Adrenal gland (tissue), 12 donors: ENCODE data around the gene C1orf50. TPM values are rescaled to one million over a fixed set of nuclear protein-coding genes. Genes with fewer than 3 reads are reported as not detected.

Source experiments
- DNase-seq, 7 donors: peaks; one replicate each; pipeline ENCODE4 v3.0.0-alpha.2; 2019 to 2020
- H3K27ac ChIP-seq, 5 donors: fragments of 200-600 bp; sonication (generic) in 4 of 5; 1 replicate in 3 of 5; 2 replicates in 2 of 5; pipeline versions ENCODE4 v1.5.1 to v1.8.0; 2016 to 2020; ENCODE audit warnings: mild to moderate bottlenecking in 1 of 5
- H3K27me3 ChIP-seq: fragments of 200-600 bp; 2 replicates; pipeline ENCODE4 v1.8.0; 2021
- H3K36me3 ChIP-seq, 2 donors: fragments of 200-600 bp; replicated peaks in 1 of 2; 1 replicate in 1 of 2; 2 replicates in 1 of 2; pipeline versions ENCODE4 v1.5.1 to v1.8.0; 2018 to 2022
- H3K4me1 ChIP-seq, 2 donors: fragments of 200-600 bp; replicated peaks in 1 of 2; 1 replicate in 1 of 2; 2 replicates in 1 of 2; pipeline versions ENCODE4 v1.5.1 to v1.8.0; 2018 to 2021
- H3K4me3 ChIP-seq, 4 donors: fragments of 200-600 bp; sonication (generic) in 3 of 4; one replicate each; pipeline ENCODE4 v1.5.1; 2016 to 2018
- H3K9me3 ChIP-seq, 3 donors: fragments of 200-600 bp; sonication (generic) in 1 of 3; replicated peaks in 1 of 3; 1 replicate in 2 of 3; 2 replicates in 1 of 3; pipeline versions ENCODE4 v1.5.1 to v1.8.0; 2016 to 2021
- POLR2A ChIP-seq, 2 donors: fragments of 450-650 bp; IDR thresholded peaks; one replicate each; pipeline ENCODE4 v1.6.1; 2017; ENCODE audit warnings: antibody characterized with exemption in 2 of 2, mild to moderate bottlenecking in 2 of 2, moderate library complexity in 1 of 2
- WGBS, 4 donors: extraction: QIAGEN DNeasy Blood & Tissue Kit in 2 of 4; methylation state at CpG; one replicate each; pipeline versions ENCODE4 v1.1.5 to v1.1.7; 2013 to 2017; 5-methylcytosine and 5-hydroxymethylcytosine counted together
- intact Hi-C, 2 donors: fragments of 100-400 bp; cut with DNase I; formaldehyde crosslinking; loops; one replicate each; pipeline versions ENCODE4 v1.14.1 to v1.15.0; 2022 to 2023
- polyA plus RNA-seq, 3 donors: library from polyadenylated mRNA; stranded (reverse); fragments of 200-250 nt in 2 of 3; fragments of 350-450 nt in 1 of 3; fragmentation: Illumina TruSeq in 1 of 3; extraction: RNeasy Lipid Tissue Mini Kit (QIAGEN cat#74804) in 1 of 3; gene quantifications; one replicate each; pipeline ENCODE4 v1.2.3, GENCODE V29; 2013 to 2014
- total RNA-seq, 9 donors: library from RNA; depleted of rRNA in 4 of 9; stranded (reverse); fragments of >200 nt in 4 of 9; fragments of 120-200 nt in 1 of 9; fragmentation: NEBNext Ultra II Directional in 1 of 9; extraction: Animal tissue kit (Norgen Biotek cat#: 25700) in 1 of 9; gene quantifications; one replicate each; pipeline versions ENCODE4 v1.1.0 to v1.2.4, GENCODE V29; 2013 to 2023
- TF ChIP-seq, protein P1 (sequence below), 6 experiments: fragments of 450-650 bp in 4 of 6; fragments of 200-600 bp in 2 of 6; sonication (generic) in 1 of 6; IDR thresholded peaks; 1 replicate in 5 of 6; 2 replicates in 1 of 6; pipeline versions ENCODE4 v1.5.1 to v1.8.0; 2016 to 2021; ENCODE audit warnings: antibody characterized with exemption in 6 of 6, mild to moderate bottlenecking in 2 of 6, moderate library complexity in 1 of 6
- donor health status: healthy with polysubstance abuse.
- donor health status: Bipolar disorder and iron deficiency.
- donor health status: DM: yes; HTN: yes; CAD: no.
- donor health status: DM: no; HTN: no; CAD: no.
- donor health status: DM: no; HTN: no; CAD: no.
- donor health status: DM: yes; HTN: yes; CAD: no.

The C1orf50 gene
- total and polyA plus RNA-seq, 12 donors = 2.2 to 13.5 (median 7.4) TPM

DNA sequence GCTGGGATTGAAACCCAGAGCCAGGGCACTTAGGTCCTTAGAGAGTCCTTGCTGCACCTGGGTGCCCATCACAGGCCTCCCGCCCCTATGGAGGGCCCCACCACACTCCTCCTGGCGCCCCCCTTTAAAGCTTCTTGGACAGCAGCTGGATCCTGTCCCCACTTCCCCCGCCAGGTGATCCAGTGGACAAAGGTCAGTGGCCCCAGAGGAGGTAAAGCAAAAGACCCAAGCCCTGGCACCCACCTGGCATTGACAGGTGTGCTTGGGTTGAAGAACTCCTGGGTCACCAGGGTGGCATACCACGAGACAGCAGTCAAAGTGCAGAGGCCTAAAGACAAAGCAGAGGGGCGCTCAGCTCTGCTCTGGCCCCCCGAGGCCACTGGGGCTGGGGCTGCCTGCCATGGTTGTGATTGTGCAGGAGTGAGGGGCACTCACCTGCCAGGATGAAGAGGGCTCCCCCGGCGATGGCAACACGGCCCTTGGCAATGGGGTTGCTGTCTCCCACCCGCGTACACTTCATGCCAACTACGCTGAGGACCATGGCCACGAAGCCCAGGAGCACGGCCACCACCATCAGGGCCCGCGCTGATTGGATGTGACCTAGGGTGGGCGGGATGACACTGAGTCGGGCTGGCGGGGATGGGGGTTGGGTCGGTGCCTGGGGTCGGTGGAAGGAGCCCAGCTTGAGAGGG is 28.9 kb upstream of the C1orf50 start:
- H3K27ac ChIP-seq = no peak overlapping the region
- H3K9me3 ChIP-seq = no peaks in the 10 kb centered on the region
- H3K36me3 ChIP-seq = no peaks in the 10 kb centered on the region
- intact Hi-C loops = no loop called here
- H3K4me1 ChIP-seq = no peaks in the 10 kb centered on the region
- H3K27me3 ChIP-seq = no peaks in the 10 kb centered on the region
- peak in 1 of 7 donors; percentile 8 for DNase-seq
- no peak overlapping the region for H3K4me3 ChIP-seq
- 85 to 93% (median 91%) methylated on average over 3 to 21 of the region's 21 CpGs for WGBS, 4 donors
- no peak for TF ChIP-seq POLR2A (IDR thresholded peaks at IDR 0.05)
- TF ChIP-seq, protein P1, sequence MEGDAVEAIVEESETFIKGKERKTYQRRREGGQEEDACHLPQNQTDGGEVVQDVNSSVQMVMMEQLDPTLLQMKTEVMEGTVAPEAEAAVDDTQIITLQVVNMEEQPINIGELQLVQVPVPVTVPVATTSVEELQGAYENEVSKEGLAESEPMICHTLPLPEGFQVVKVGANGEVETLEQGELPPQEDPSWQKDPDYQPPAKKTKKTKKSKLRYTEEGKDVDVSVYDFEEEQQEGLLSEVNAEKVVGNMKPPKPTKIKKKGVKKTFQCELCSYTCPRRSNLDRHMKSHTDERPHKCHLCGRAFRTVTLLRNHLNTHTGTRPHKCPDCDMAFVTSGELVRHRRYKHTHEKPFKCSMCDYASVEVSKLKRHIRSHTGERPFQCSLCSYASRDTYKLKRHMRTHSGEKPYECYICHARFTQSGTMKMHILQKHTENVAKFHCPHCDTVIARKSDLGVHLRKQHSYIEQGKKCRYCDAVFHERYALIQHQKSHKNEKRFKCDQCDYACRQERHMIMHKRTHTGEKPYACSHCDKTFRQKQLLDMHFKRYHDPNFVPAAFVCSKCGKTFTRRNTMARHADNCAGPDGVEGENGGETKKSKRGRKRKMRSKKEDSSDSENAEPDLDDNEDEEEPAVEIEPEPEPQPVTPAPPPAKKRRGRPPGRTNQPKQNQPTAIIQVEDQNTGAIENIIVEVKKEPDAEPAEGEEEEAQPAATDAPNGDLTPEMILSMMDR (IDR thresholded peaks at IDR 0.05) = no peak

DNA sequence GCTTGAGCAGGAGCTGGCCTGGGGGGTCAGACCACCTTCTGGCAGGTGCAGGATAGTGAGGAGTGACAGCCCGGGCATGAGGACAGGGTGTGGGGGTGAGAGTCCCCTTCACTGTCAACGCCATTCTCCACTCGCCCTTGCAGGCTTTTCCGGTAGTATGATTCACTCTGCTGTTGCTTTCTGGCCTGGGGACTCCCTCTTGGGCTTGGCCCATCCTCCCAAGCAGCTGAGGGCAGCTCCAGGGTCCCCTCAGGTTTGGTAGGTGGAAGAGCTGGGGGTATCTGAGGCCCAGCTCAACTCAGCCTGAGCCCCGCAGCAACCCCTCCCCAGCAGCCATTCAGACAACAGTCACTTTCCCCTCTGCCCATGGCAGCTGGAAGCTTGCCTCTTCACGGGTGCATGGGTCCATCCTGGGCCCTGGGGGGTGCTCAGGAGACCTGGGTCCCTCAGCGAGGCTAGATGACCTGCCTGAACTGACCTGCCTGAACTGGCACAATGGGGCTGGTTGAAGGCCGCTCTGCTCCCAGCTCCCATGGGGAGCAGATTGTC is 28.3 kb upstream of the C1orf50 start:
- Histone ChIP-seq H3K9me3 (no peaks in the 10 kb centered on the region), H3K27me3 (no peaks in the 10 kb centered on the region), H3K4me3 (no peak overlapping the region), H3K36me3 (no peaks in the 10 kb centered on the region), H3K4me1 (no peaks in the 10 kb centered on the region), H3K27ac (no peak overlapping the region)
- TF ChIP-seq, protein P1 (IDR thresholded peaks at IDR 0.05) = no peak
- no peak for TF ChIP-seq POLR2A (IDR thresholded peaks at IDR 0.05)
- intact Hi-C loops = no loop called here
- 83 to 86% (median 85%) methylated on average over 7 to 8 of the region's 8 CpGs for WGBS, 4 donors
- DNase-seq = peak in 1 of 7 donors; percentile 6

DNA sequence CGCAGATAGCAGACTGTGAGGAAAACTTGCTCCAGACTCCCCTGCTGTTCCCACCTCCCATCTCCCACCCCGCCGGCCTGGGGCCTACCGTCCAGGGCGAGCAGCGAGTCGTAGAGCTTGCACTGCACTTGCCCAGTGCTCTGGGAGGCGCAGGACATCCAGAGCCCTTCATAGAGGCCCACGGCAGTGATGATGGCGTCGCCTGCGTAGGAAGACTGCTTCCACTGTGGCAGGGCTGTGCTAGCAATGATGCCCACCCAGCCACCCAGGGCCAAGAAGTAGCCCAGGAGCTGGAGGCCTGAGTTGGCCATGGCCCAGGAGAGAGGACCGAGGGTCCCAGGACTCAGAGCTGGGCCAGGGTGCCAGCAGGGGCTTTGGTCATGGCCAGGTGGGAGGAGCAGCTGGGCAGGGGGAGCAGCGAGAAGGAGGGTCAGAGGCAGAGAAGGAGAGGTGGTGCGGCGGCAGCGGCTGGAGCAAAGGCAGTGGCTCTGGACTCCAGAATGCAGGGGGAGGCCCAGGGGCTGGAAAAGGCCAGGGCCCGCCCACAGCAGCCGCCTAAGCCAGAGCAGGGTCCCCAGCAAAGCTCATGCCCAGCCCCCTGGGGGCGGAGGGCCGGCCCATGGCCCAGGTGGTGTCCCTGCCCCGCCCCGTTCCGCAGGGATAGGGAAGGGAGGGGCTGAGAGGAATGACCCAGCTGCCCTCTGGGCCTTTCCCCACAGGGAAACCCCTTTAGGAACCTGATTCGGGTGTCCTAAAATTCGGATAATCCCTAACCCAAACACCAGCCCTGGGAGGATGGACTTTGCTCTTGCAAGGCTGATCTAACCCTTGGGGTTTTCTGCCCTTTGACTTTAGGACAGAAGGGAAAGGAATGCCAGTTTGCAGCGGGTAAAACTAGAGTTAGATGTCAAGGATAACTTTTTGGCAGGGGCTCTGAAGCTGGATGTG is 27.0 kb upstream of the C1orf50 start, which contains the start of gene CLDN19:
TSS of gene CLDN19 (minus strand) at position 484 of the 948 bp plus-strand sequence. CDS start at position 311, 173 bp downstream.
- Histone ChIP-seq H3K9me3 (no peaks in the 10 kb centered on the region), H3K36me3 (no peaks in the 10 kb centered on the region)
- WGBS, 4 donors = 72 to 76% (median 74%) methylated on average over 12 to 27 of the region's 27 CpGs

More for the DNA sequence above, 27.0 kb upstream of the C1orf50 start, which contains the start of gene CLDN19:
- H3K4me3 ChIP-seq = no peak within 1 kb of the TSS
- H3K27ac ChIP-seq = no peak within 1 kb of the TSS
- DNase-seq = no peak
- TF ChIP-seq POLR2A (IDR thresholded peaks at IDR 0.05) = no peak
- TF ChIP-seq, protein P1 (IDR thresholded peaks at IDR 0.05) = no peak
- no peaks in the 10 kb centered on the region for H3K27me3 ChIP-seq
- intact Hi-C loops = loop anchor here in 1 of 2 donors (10.0 kb wide), 1 partner anchor 165 kb away; no protein-coding TSS in a partner anchor
- no peaks in the 10 kb centered on the region for H3K4me1 ChIP-seq
